Left lung (tissue), 14 donors: ENCODE data around the gene GAGE13. TPM values are rescaled to one million over a fixed set of nuclear protein-coding genes. Genes with fewer than 3 reads are reported as not detected.
A peak's percentile ranks its signal among the peaks of the same experiment; 100 is the strongest.
"Not testable (repeated sequence)": the region's sequence is repeated elsewhere in the genome, so short reads cannot be mapped to it uniquely, and the experiment has no call there.

Experiments used
- ATAC-seq: fragments of 200-7000 bp; cut with Tn5 transposase; one replicate; pipeline ENCODE4 v1.9.1; 2020; ENCODE audit warnings: moderate library complexity
- DNase-seq, 4 donors: peaks; one replicate each; pipeline ENCODE4 v3.0.0-alpha.2; 2013 to 2020
- H3K27ac ChIP-seq, 2 donors: fragments of 200-600 bp; sonication (generic) in 1 of 2; one replicate each; pipeline versions ENCODE4 v1.5.0 to v1.8.0; 2020 to 2021
- H3K27me3 ChIP-seq, 2 donors: fragments of 200-600 bp; sonication (generic) in 1 of 2; one replicate each; pipeline versions ENCODE4 v1.5.0 to v1.8.0; 2020 to 2021
- H3K36me3 ChIP-seq, 2 donors: fragments of 200-600 bp; sonication (generic) in 1 of 2; one replicate each; pipeline versions ENCODE4 v1.5.0 to v1.8.0; 2020 to 2021
- H3K4me1 ChIP-seq, 2 donors: fragments of 200-600 bp; one replicate each; pipeline ENCODE4 v1.8.0; 2021
- H3K4me3 ChIP-seq, 2 donors: fragments of 200-600 bp; sonication (generic) in 1 of 2; one replicate each; pipeline versions ENCODE4 v1.5.0 to v1.8.0; 2020 to 2021; ENCODE audit warnings: mild to moderate bottlenecking in 1 of 2
- H3K9me3 ChIP-seq, 2 donors: fragments of 200-600 bp; sonication (generic) in 1 of 2; one replicate each; pipeline versions ENCODE4 v1.5.0 to v1.8.0; 2020 to 2021
- intact Hi-C, 2 donors: fragments of 100-400 bp; cut with DNase I; formaldehyde crosslinking; loops; one replicate each; pipeline versions ENCODE4 v1.11.2 to v1.14.2; 2022
- long read RNA-seq, 12 donors: library from polyadenylated mRNA in 2 of 12; unstranded in 2 of 12; transcript quantifications; one replicate each; pipeline ENCODE4 v2.0.0 and lab custom pipeline, GENCODE V29; 2019 to 2026
- polyA plus RNA-seq, 6 donors: library from polyadenylated mRNA; unstranded; fragments of 120-200 nt; gene quantifications; one replicate each; pipeline ENCODE4 v1.2.1, GENCODE V29; 2013; ENCODE audit not compliant: insufficient read length in 6 of 6
- total RNA-seq, 2 donors: library from RNA; stranded (reverse); fragmentation: NEBNext Ultra II Directional; extraction: Animal tissue kit (Norgen Biotek cat#: 25700); gene quantifications; one replicate each; pipeline ENCODE4 v1.2.1, GENCODE V29; 2021
- TF ChIP-seq, protein P1 (sequence below), 2 donors: fragments of 200-600 bp; sonication (generic) in 1 of 2; IDR thresholded peaks; one replicate each; pipeline versions ENCODE4 v1.5.0 to v1.8.0; 2021; ENCODE audit warnings: antibody characterized with exemption in 2 of 2
- donor health status: DM: no; HTN: yes; CAD: no.
- donor health status: DM: no; HTN: no; CAD: no.

Gene GAGE13, protein sequence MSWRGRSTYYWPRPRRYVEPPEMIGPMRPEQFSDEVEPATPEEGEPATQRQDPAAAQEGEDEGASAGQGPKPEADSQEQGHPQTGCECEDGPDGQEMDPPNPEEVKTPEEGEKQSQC
- total RNA-seq (not detected), polyA plus RNA-seq (not detected)
- long read RNA-seq, donor 1: 0 reads
- long read RNA-seq, donor 2: 0 reads
- long read RNA-seq, donor 3: 0 reads
- long read RNA-seq, donor 4: 0 reads
- long read RNA-seq, donor 5: 0 reads
- long read RNA-seq, donor 6: 0 reads
- long read RNA-seq, donor 7: 0 reads
- long read RNA-seq, donor 8: 0 reads
- long read RNA-seq, donor 9: 0 reads
- long read RNA-seq, donor 10: 0 reads
- long read RNA-seq, donor 11: 0 reads
- long read RNA-seq, donor 12: 0 reads

DNA sequence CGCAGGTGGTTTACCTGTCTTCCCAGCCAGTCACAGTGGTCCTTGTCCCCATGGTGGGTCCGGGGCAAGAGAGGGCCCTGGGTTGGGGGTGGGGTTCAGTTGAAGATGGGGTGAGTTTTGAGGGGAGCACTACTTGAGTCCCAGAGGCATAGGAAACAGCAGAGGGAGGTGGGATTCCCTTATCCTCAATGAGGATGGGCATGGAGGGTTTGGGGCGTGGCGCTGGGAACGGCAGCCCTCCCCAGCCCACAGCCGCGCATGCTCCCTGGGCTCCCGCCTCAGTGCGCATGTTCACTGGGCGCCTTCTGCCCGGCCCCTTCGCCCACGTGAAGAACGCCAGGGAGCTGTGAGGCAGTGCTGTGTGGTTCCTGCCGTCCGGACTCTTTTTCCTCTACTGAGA lies at the start of gene GAGE13:
GAGE13 (plus strand) TSS at position 301 of the 400 bp plus-strand sequence. CDS start 1,156 bp downstream, outside the sequence.
- ATAC-seq, H3K27me3 ChIP-seq, intact Hi-C loops, H3K27ac ChIP-seq, H3K36me3 ChIP-seq, DNase-seq, H3K4me1 ChIP-seq, H3K4me3 ChIP-seq, H3K9me3 ChIP-seq: not testable (repeated sequence)

DNA sequence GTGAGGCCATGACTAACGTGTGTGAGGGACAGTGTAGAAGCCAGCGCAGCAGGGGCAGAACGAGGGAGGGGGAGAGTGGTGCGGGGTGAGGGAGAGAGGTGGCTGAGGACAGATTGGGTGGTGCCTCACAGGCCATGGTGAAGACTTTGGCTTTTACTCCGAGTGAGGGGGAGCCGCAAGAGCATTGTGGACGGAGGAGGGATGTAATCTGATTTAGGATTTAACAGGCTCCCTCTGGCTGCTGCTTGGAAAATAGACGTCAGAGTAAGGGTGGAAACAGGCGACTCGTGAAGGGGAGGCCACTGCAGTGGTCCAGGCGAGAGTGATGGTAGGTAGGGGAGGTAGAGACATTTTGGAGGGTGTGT lies 48.8 kb upstream of the GAGE13 start:
- no peak overlapping the region for H3K27ac ChIP-seq
- intact Hi-C loops: no loop called here
- DNase-seq: peak in 1 of 4 donors; percentile 28
- H3K9me3 ChIP-seq: no peaks in the 10 kb centered on the region
- H3K4me1 ChIP-seq: no peaks in the 10 kb centered on the region
- H3K27me3 ChIP-seq: no peaks in the 10 kb centered on the region
- H3K4me3 ChIP-seq: no peak overlapping the region
- TF ChIP-seq, protein P1, sequence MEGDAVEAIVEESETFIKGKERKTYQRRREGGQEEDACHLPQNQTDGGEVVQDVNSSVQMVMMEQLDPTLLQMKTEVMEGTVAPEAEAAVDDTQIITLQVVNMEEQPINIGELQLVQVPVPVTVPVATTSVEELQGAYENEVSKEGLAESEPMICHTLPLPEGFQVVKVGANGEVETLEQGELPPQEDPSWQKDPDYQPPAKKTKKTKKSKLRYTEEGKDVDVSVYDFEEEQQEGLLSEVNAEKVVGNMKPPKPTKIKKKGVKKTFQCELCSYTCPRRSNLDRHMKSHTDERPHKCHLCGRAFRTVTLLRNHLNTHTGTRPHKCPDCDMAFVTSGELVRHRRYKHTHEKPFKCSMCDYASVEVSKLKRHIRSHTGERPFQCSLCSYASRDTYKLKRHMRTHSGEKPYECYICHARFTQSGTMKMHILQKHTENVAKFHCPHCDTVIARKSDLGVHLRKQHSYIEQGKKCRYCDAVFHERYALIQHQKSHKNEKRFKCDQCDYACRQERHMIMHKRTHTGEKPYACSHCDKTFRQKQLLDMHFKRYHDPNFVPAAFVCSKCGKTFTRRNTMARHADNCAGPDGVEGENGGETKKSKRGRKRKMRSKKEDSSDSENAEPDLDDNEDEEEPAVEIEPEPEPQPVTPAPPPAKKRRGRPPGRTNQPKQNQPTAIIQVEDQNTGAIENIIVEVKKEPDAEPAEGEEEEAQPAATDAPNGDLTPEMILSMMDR (IDR thresholded peaks at IDR 0.05): no peak
- H3K36me3 ChIP-seq: no peaks in the 10 kb centered on the region
- ATAC-seq: no peak

- TF ChIP-seq, protein P1 (IDR thresholded peaks at IDR 0.05): no peak
- Histone ChIP-seq H3K4me1 (no peaks in the 10 kb centered on the region), H3K27me3 (no peaks in the 10 kb centered on the region), H3K36me3 (no peaks in the 10 kb centered on the region), H3K9me3 (no peaks in the 10 kb centered on the region), H3K4me3 (no peak overlapping the region), H3K27ac (no peak overlapping the region)
- ATAC-seq: no peak
- intact Hi-C loops: no loop called here
- DNase-seq: no peak
Measured at GRCh38 chrX:49284212-49284611, 47.2 kb upstream of the GAGE13 start.

DNA sequence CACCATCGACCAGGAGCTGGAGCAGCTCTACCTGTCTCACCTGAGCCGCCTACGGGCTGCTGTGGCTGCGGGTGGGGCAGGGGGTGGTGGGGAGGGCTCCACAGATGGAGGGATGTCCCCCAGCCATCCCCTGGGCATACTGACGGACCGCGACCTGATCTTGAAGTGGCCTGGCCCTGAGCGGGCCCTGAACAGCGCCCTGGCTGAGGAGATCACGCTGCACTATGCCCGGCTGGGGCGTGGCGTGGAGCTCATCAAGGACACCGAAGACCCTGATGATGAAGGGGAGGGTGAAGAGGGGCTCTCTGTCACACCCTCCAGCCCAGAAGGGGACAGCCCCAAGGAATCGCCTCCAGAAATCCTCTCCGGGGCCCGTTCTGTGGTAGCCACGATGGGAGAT lies 45.2 kb upstream of the GAGE13 start:
- intact Hi-C loops: no loop called here
- ATAC-seq: no peak

DNA sequence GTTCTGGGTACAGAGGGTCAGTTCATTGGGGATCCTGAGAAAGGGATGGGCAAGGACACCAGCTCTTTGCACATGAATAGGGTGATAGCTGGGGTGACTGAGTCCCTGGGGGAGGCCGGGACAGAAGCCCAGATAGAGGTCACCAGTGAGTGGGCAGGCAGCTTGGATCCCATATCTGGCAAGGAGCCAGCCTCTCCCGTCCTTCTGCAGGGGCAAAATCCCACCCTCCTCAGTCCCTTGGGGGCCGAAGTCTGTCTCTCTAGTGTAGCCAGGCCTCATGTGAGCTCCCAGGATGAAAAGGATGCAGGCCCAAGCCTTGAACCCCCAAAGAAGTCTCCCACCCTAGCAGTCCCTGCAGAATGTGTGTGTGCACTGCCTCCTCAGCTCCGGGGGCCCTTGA lies 44.8 kb upstream of the GAGE13 start:
- Histone ChIP-seq H3K4me3 (no peak overlapping the region), H3K9me3 (no peaks in the 10 kb centered on the region), H3K27ac (no peak overlapping the region), H3K36me3 (no peaks in the 10 kb centered on the region), H3K27me3 (no peaks in the 10 kb centered on the region), H3K4me1 (no peaks in the 10 kb centered on the region)
- intact Hi-C loops: no loop called here
- ATAC-seq (no peak), DNase-seq (no peak)
- TF ChIP-seq, protein P1 (IDR thresholded peaks at IDR 0.05): no peak

More for the DNA sequence above, 45.2 kb upstream of the GAGE13 start:
- no peaks in the 10 kb centered on the region for H3K4me1 ChIP-seq
- DNase-seq: no peak
- H3K4me3 ChIP-seq: no peak overlapping the region
- H3K27ac ChIP-seq: no peak overlapping the region
- no peaks in the 10 kb centered on the region for H3K9me3 ChIP-seq
- no peaks in the 10 kb centered on the region for H3K36me3 ChIP-seq
- H3K27me3 ChIP-seq: no peaks in the 10 kb centered on the region
- TF ChIP-seq, protein P1 (IDR thresholded peaks at IDR 0.05): no peak

- Histone ChIP-seq H3K27ac (no peak overlapping the region), H3K9me3 (no peaks in the 10 kb centered on the region), H3K4me1 (no peaks in the 10 kb centered on the region), H3K4me3 (no peak overlapping the region), H3K36me3 (no peaks in the 10 kb centered on the region), H3K27me3 (no peaks in the 10 kb centered on the region)
- no peak for ATAC-seq
- no peak for DNase-seq
- intact Hi-C loops: no loop called here
- TF ChIP-seq, protein P1 (IDR thresholded peaks at IDR 0.05): no peak
Measured at GRCh38 chrX:49287665-49288064, 43.7 kb upstream of the GAGE13 start.
